HL-60 (cell line): ENCODE measurements around the gene NQO2.
"Not testable (repeated sequence)": the region's sequence is repeated elsewhere in the genome, so short reads cannot be mapped to it uniquely, and the experiment has no call there.

ENCODE experiments used
- DNase-seq, 2 experiments: peaks; one replicate each; pipeline ENCODE4 v3.0.0-alpha.2; 2010 to 2020; ENCODE audit warnings: low read depth in 1 of 2, low spot score in 1 of 2
- H3K27ac ChIP-seq: fragments of 250-450 bp; sonication (Bioruptor Pico); replicated peaks from 2 replicates; pipeline ENCODE4 v1.5.1; 2020; ENCODE audit warnings: mild to moderate bottlenecking, moderate library complexity
- H3K27me3 ChIP-seq: fragments of 250-450 bp; sonication (Bioruptor Pico); 2 replicates; pipeline ENCODE4 v1.5.1; 2021; ENCODE audit warnings: mild to moderate bottlenecking, moderate library complexity; ENCODE audit not compliant: insufficient read depth, poor library complexity, severe bottlenecking
- H3K4me3 ChIP-seq: replicated peaks from 2 replicates; pipeline ENCODE4 v1.5.1; 2011; ENCODE audit warnings: mild to moderate bottlenecking, control low read depth, low read length; ENCODE audit not compliant: insufficient read depth
- GABPA ChIP-seq: IDR thresholded peaks from 2 replicates; pipeline ENCODE4 v1.6.1; 2012; ENCODE audit warnings: low read depth
- POLR2AphosphoS5 ChIP-seq: IDR thresholded peaks from 2 replicates; pipeline ENCODE4 v1.6.1; 2012; ENCODE audit warnings: low read depth
- SPI1 ChIP-seq: IDR thresholded peaks from 2 replicates; pipeline ENCODE4 v1.6.1; 2012; ENCODE audit warnings: low read depth, mild to moderate bottlenecking, borderline replicate concordance
- TF ChIP-seq, protein P1 (sequence below): IDR thresholded peaks from 2 replicates; pipeline ENCODE4 v1.6.1; 2012; ENCODE audit warnings: low read depth; ENCODE audit not compliant: insufficient replicate concordance
- TF ChIP-seq, protein P2 (sequence below): IDR thresholded peaks from one replicate; pipeline ENCODE4 v1.5.1; 2011; ENCODE audit warnings: low read length, control low read depth, inconsistent platforms; ENCODE audit not compliant: insufficient read depth

The NQO2 gene

DNA sequence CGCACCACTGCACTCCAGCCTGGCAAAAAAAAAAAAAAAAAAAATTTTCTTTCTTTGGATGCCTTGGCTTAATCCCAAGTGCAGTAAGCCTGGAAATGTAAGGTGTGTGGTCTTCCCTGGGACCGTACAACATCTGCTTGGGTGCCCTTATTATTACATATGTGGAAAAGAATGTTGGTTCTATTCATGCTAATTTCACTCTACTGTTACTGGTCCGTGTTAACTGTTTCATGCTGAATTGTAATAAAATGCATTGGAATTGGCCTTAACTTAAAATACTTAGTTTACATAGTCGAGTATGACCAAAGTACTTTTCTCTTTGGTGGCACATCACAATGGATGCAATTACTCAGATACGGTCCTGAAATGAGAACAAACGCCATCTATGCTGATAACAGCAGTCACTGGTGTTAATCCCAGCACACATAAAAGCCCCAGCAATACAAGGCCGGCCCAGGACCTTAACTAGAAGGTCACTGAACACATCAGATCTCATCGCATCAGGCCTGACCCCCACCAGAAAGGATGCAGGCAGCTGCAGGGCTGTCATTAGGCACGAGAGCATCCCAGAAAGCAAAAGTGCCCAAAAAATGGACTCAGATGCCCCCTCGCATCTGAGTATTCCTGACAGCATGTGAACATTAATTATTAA lies 29.5 kb upstream of the NQO2 start:
- no peaks in the 10 kb centered on the region for H3K27me3 ChIP-seq
- TF ChIP-seq, protein P1, sequence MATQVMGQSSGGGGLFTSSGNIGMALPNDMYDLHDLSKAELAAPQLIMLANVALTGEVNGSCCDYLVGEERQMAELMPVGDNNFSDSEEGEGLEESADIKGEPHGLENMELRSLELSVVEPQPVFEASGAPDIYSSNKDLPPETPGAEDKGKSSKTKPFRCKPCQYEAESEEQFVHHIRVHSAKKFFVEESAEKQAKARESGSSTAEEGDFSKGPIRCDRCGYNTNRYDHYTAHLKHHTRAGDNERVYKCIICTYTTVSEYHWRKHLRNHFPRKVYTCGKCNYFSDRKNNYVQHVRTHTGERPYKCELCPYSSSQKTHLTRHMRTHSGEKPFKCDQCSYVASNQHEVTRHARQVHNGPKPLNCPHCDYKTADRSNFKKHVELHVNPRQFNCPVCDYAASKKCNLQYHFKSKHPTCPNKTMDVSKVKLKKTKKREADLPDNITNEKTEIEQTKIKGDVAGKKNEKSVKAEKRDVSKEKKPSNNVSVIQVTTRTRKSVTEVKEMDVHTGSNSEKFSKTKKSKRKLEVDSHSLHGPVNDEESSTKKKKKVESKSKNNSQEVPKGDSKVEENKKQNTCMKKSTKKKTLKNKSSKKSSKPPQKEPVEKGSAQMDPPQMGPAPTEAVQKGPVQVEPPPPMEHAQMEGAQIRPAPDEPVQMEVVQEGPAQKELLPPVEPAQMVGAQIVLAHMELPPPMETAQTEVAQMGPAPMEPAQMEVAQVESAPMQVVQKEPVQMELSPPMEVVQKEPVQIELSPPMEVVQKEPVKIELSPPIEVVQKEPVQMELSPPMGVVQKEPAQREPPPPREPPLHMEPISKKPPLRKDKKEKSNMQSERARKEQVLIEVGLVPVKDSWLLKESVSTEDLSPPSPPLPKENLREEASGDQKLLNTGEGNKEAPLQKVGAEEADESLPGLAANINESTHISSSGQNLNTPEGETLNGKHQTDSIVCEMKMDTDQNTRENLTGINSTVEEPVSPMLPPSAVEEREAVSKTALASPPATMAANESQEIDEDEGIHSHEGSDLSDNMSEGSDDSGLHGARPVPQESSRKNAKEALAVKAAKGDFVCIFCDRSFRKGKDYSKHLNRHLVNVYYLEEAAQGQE = no peak
- TF ChIP-seq SPI1 (no peak), POLR2AphosphoS5 (no peak), GABPA (no peak)
- H3K27ac ChIP-seq = no peak overlapping the region
- no peak for DNase-seq
- peak overlapping the region; percentile 64 for H3K4me3 ChIP-seq

DNA sequence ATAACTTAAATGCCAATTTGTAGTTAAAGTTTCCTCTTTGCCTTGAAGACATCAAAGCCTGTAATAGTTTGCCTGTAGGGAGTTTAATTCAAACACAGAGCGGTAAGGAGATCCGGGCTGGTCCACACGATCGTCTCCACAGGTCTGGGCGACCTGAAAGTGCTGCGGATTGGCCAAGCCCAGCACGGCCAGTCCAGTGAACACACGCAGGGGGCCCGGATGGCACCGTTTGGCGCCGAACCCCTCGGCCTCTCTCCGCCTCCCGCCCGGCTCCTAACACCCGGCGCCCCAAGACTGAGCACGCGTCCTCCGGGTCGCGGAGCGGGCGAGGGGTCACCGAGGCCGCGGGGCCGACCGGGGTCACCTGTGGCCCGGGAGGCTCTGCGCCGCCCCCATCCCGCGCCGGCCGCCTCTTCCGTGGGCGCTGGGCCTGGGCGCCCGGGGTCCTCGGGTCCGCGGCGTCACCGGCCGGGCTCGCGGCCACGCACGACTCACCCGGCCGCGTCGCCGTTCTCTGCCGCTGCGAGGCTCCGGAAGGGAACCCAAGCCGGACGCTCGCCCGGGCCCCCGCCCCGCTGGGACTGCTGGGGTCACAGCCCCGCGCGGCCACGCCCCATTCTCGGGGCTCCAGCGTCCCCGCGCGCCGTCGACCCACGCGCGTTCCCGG lies 28.8 kb upstream of the NQO2 start:
- peak; percentile 46 to 58 for DNase-seq
- Histone ChIP-seq H3K27me3 (no peaks in the 10 kb centered on the region), H3K27ac (peak overlapping the region; percentile 79), H3K4me3 (peak overlapping the region; percentile 64)
- TF ChIP-seq POLR2AphosphoS5 = no peak
- no peak for TF ChIP-seq SPI1
- TF ChIP-seq, protein P2, sequence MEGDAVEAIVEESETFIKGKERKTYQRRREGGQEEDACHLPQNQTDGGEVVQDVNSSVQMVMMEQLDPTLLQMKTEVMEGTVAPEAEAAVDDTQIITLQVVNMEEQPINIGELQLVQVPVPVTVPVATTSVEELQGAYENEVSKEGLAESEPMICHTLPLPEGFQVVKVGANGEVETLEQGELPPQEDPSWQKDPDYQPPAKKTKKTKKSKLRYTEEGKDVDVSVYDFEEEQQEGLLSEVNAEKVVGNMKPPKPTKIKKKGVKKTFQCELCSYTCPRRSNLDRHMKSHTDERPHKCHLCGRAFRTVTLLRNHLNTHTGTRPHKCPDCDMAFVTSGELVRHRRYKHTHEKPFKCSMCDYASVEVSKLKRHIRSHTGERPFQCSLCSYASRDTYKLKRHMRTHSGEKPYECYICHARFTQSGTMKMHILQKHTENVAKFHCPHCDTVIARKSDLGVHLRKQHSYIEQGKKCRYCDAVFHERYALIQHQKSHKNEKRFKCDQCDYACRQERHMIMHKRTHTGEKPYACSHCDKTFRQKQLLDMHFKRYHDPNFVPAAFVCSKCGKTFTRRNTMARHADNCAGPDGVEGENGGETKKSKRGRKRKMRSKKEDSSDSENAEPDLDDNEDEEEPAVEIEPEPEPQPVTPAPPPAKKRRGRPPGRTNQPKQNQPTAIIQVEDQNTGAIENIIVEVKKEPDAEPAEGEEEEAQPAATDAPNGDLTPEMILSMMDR = no peak
- TF ChIP-seq, protein P1 = no peak

DNA sequence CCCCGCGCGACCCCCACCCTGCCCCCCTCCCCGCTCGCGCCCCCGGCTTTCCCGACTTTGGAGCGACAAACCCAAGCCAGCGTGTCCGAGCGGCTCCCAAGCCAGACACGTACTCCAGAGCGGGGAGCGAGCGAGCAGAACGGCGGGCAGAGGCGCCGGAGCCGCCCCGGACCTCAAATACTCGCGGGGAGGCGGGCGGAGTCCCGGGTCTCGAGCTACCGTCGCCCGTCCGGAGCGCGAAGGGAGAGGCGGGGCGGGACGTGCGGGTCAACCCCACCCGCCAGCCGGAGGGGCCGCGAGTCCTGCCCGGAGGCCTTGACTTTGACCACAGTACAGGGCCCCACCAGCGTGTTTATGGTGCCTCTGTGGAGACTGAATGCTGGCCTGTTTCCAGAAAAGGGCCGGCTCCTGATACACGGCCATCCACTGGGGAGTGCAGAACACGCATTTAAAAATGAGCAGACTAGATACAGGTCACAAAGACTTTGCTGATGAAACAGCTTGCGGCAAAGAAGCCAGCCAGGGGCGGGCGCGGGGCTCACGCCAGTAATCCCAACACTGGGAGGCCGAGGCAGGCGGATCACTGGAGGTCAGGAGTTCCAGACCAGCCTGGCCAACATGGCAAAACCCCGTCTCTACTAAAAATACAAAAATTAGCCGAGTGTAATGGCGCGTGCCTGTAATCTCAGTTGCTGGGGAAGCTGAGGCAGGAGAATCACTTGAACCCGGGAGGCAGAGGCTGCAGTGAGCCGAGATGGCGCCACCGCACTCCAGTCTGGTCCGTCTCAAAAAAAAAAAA lies 28.1 kb upstream of the NQO2 start, which contains the start of gene SERPINB6:
SERPINB6 (minus strand) TSS at position 148 of the 799 bp plus-strand sequence. CDS start 12,235 bp downstream, outside the sequence.
- TF ChIP-seq, protein P2 = no peak
- TF ChIP-seq POLR2AphosphoS5 = no peak
- TF ChIP-seq, protein P1 = no peak
- TF ChIP-seq SPI1 = no peak
- no peak for TF ChIP-seq GABPA
- DNase-seq = peak; percentile 58 to 74
- peak within 1 kb of the TSS; percentile 79 for H3K27ac ChIP-seq
- H3K4me3 ChIP-seq = peak within 1 kb of the TSS; percentile 64
- no peaks in the 10 kb centered on the region for H3K27me3 ChIP-seq

DNA sequence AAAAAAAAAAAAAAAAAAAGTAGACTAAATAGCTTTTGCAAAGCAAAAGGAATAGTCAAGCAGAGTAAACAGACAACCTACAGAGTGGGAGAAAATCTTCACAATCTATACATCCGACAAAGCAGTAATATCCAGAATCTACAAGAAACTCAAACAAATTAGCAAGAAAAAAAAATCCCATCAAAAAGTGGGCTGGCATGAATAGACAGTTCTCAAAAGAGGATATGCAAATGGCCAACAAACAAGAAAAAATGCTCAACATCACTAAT lies 27.5 kb upstream of the NQO2 start:
- H3K27ac ChIP-seq, DNase-seq, H3K27me3 ChIP-seq: not testable (repeated sequence)
- peak overlapping the region; percentile 64; the same call in 1 of the 2 replicates for H3K4me3 ChIP-seq

DNA sequence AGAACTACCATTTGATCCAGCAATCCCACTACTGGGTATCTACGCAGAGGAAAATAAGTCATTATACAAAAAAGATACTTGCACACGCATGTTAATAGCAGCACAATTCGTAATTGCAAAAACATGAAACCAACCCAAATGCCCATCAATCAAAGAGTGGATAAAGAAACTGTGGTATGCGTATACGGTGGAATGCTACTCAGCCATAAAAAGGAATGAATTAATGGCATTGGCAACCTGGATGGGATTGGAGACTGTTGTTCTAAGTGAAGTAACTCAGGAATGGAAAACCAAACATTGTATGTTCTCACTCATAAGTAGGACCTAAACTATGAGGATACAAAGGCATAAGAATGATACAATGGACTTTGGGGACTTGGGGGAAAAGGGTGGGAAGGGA lies 27.0 kb upstream of the NQO2 start:
- H3K27ac ChIP-seq, H3K4me3 ChIP-seq, DNase-seq, H3K27me3 ChIP-seq: not testable (repeated sequence)

DNA sequence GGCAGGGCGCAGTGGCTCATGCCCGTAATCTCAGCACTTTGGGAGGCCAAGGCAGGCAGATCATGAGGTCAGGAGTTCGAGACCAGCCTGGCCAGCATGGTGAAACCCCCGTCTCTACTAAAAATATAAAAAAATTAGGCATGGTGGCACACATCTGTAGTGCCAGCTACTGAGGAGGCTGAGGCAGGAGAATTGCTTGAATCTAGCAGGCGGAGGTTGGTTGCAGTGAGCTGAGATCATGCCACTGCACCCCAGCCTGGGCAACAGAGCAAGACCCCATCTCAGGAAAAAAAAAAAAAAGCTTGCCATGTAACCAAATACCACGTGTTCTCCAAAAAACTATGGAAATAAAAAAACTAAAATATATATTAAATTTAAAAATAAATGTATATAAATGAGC lies 26.5 kb upstream of the NQO2 start:
- not testable (repeated sequence) for H3K27me3 ChIP-seq, DNase-seq, H3K27ac ChIP-seq, H3K4me3 ChIP-seq
